Body of pancreas (tissue), 4 donors: ENCODE results near the gene TJP3. TPM values are rescaled to one million over a fixed set of nuclear protein-coding genes. Genes with fewer than 3 reads are reported as not detected.

Experiments used
- ATAC-seq: fragments of 150-250 bp; one replicate; pipeline ENCODE4 v1.9.1; 2016
- DNase-seq, 4 donors: peaks; one replicate each; pipeline ENCODE4 v3.0.0-alpha.2; 2019
- H3K27ac ChIP-seq, 4 donors: fragments of 200-600 bp; sonication (generic); 1 replicate in 3 of 4; 2 replicates in 1 of 4; pipeline versions ENCODE4 v1.5.1 to v1.6.1; 2016 to 2019; ENCODE audit warnings: mild to moderate bottlenecking in 1 of 4, mixed read lengths in 1 of 4, moderate library complexity in 1 of 4
- H3K27me3 ChIP-seq, 2 donors: fragments of 200-600 bp; sonication (generic); one replicate each; pipeline ENCODE4 v1.6.0; 2016; ENCODE audit warnings: mild to moderate bottlenecking in 1 of 2
- H3K36me3 ChIP-seq, 2 donors: fragments of 200-600 bp; sonication (generic); replicated peaks in 1 of 2; 2 replicates each; pipeline ENCODE4 v1.5.1; 2016; ENCODE audit warnings: low read depth in 2 of 2; ENCODE audit not compliant: insufficient read depth in 1 of 2
- H3K4me1 ChIP-seq: fragments of 200-600 bp; sonication (generic); one replicate; pipeline ENCODE4 v1.6.0; 2016
- H3K4me3 ChIP-seq, 2 donors: fragments of 200-600 bp; sonication (generic); 1 replicate in 1 of 2; 2 replicates in 1 of 2; pipeline ENCODE4 v1.5.1; 2016 to 2019
- H3K9me3 ChIP-seq, 3 donors: fragments of 200-600 bp; sonication (generic); 1 replicate in 2 of 3; 2 replicates in 1 of 3; pipeline ENCODE4 v1.5.1; 2016
- POLR2A ChIP-seq, 3 donors: fragments of 450-650 bp; IDR thresholded peaks; one replicate each; pipeline ENCODE4 v1.6.1; 2016; ENCODE audit warnings: antibody characterized with exemption in 3 of 3, mild to moderate bottlenecking in 2 of 3
- WGBS, 2 donors: methylation state at CpG; one replicate each; pipeline ENCODE4 v1.1.5; 2017; 5-methylcytosine and 5-hydroxymethylcytosine counted together
- intact Hi-C: fragments of 100-400 bp; cut with DNase I; formaldehyde crosslinking; loops from one replicate; pipeline ENCODE4 v1.15.1; 2023
- total RNA-seq, 2 donors: library from RNA; depleted of rRNA; stranded (reverse); fragments of >200 nt; gene quantifications; one replicate each; pipeline ENCODE4 v1.1.0, GENCODE V29; 2016
- TF ChIP-seq, protein P1 (sequence below), 7 experiments: fragments of 450-650 bp in 4 of 7; fragments of 200-600 bp in 3 of 7; sonication (generic) in 3 of 7; IDR thresholded peaks; one replicate each; pipeline ENCODE4 v1.5.1; 2016 to 2019; ENCODE audit warnings: antibody characterized with exemption in 7 of 7

The TJP3 gene
- total RNA-seq, 2 donors from 2014 or later = 15.8 to 21.4 TPM

DNA sequence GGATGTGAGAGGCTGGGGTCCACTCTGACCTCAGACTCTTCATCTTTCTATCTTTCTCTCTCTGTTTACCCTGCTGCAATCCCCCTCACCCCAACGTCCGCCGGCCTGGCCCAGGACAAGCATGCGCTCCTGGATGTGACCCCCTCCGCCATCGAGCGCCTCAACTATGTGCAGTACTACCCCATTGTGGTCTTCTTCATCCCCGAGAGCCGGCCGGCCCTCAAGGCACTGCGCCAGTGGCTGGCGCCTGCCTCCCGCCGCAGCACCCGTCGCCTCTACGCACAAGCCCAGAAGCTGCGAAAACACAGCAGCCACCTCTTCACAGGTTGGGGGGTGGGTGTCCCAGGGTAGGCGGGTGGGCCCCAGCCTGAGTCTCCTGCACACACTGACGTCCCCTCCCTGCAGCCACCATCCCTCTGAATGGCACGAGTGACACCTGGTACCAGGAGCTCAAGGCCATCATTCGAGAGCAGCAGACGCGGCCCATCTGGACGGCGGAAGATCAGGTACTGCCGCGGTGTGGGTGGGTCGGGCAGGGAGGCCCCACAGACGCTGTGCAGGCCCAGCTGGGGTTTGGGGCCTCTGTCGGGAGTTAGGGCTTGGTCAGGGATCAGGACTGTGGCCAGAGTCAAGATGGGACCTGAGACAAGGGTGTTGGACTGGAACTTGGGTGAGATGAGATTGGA is 38.3 kb downstream of the TJP3 start:
- H3K27ac ChIP-seq = no peak overlapping the region

DNA sequence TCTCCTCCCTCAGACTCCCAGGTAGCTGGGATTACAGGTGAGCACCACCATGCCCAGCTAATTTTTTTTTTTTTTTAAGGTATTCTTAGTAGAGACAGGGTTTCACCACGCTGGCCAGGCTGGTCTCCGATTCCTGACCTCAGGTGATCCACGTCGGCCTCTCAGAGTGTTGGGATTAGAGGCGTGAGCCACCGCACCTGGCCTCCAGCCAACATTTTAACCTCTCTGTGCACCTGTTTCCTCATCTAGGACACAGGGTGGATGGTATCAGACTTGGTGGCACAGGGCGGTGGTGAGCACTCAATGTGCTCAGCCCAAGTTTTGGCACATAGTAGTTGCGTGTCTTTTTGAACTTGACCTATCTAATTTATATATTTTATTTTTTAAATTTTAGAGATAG is 40.8 kb downstream of the TJP3 start:
- intact Hi-C loops = no loop called here
- no peaks in the 10 kb centered on the region for H3K9me3 ChIP-seq
- H3K36me3 ChIP-seq = peaks cover 0 to 5% of the 10 kb centered on the region in 2 donors
- no peaks in the 10 kb centered on the region for H3K4me1 ChIP-seq
- ATAC-seq = no peak
- no peak for DNase-seq
- H3K4me3 ChIP-seq = no peak overlapping the region
- H3K27ac ChIP-seq = no peak overlapping the region
- WGBS, 2 donors = 83 to 85% methylated on average over 8 of the region's 8 CpGs
- no peak for TF ChIP-seq POLR2A (IDR thresholded peaks at IDR 0.05)
- TF ChIP-seq, protein P1, sequence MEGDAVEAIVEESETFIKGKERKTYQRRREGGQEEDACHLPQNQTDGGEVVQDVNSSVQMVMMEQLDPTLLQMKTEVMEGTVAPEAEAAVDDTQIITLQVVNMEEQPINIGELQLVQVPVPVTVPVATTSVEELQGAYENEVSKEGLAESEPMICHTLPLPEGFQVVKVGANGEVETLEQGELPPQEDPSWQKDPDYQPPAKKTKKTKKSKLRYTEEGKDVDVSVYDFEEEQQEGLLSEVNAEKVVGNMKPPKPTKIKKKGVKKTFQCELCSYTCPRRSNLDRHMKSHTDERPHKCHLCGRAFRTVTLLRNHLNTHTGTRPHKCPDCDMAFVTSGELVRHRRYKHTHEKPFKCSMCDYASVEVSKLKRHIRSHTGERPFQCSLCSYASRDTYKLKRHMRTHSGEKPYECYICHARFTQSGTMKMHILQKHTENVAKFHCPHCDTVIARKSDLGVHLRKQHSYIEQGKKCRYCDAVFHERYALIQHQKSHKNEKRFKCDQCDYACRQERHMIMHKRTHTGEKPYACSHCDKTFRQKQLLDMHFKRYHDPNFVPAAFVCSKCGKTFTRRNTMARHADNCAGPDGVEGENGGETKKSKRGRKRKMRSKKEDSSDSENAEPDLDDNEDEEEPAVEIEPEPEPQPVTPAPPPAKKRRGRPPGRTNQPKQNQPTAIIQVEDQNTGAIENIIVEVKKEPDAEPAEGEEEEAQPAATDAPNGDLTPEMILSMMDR (IDR thresholded peaks at IDR 0.05) = no peak
- H3K27me3 ChIP-seq = no peaks in the 10 kb centered on the region

More for the DNA sequence above, 38.3 kb downstream of the TJP3 start:
- Histone ChIP-seq H3K4me3 (no peak overlapping the region), H3K27me3 (no peaks in the 10 kb centered on the region), H3K4me1 (no peaks in the 10 kb centered on the region), H3K36me3 (peaks cover 0 to 5% of the 10 kb centered on the region in 2 donors), H3K9me3 (no peaks in the 10 kb centered on the region)
- DNase-seq = no peak
- ATAC-seq = no peak
- intact Hi-C loops = no loop called here
- TF ChIP-seq, protein P1 (IDR thresholded peaks at IDR 0.05) = no peak
- no peak for TF ChIP-seq POLR2A (IDR thresholded peaks at IDR 0.05)
- 80% methylated on average over 25 of the region's 31 CpGs for WGBS, 2 donors

DNA sequence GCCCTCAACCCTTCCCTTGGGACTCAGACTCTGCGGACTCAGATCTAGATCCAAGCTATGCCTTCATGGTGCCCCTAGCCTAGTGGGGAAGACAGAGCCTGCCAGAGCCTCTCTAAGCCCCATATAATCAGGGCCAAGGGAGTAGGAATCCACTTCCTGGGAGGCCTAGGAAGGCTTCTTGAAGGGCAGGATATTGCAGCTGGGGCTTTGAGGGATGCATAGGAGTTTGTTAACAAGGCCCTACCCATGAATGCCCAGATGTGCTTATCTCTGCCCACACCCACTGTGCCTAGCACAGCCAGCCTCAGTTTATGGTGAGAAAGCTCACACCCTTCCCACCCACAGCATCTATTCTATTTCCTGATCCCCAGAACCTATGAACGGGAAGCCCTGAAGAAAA is 42.0 kb downstream of the TJP3 start:
- WGBS, 2 donors = 100% methylated on average over 2 of the region's 2 CpGs
- Histone ChIP-seq H3K36me3 (peaks cover 0 to 5% of the 10 kb centered on the region in 2 donors), H3K9me3 (no peaks in the 10 kb centered on the region), H3K27ac (no peak overlapping the region), H3K27me3 (no peaks in the 10 kb centered on the region), H3K4me1 (no peaks in the 10 kb centered on the region), H3K4me3 (no peak overlapping the region)
- no peak for TF ChIP-seq POLR2A (IDR thresholded peaks at IDR 0.05)
- TF ChIP-seq, protein P1 (IDR thresholded peaks at IDR 0.05) = no peak
- ATAC-seq (no peak), DNase-seq (no peak)
- intact Hi-C loops = no loop called here

DNA sequence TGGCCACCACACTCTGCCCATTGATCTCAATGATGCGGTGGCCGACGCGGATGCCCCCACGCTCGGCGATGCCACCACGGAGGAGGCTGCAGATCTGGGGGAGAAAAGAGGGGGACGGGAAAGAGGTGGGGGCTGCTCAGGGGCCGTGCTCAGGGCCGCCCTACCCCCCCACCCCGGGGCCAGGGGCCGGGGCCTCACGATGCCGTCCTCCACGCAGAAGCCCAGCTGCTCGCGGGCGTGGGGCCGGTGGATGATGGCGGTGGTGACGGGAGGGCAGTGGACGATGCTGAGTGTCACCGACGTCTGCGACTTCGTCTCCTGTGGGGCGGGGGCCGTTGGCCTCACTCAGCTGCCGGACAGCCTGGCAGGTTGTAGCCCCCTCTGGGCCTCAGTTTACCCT is 43.1 kb downstream of the TJP3 start:
- H3K27ac ChIP-seq = no peak overlapping the region
- H3K4me3 ChIP-seq = no peak overlapping the region
- TF ChIP-seq, protein P1 (IDR thresholded peaks at IDR 0.05) = no peak
- no peak for TF ChIP-seq POLR2A (IDR thresholded peaks at IDR 0.05)
- peaks cover 0 to 5% of the 10 kb centered on the region in 2 donors for H3K36me3 ChIP-seq
- WGBS, 2 donors = 96% methylated on average over 24 of the region's 30 CpGs; no CpG with 5 or more reads in 1 of the 2 donors
- DNase-seq (no peak), ATAC-seq (no peak)
- H3K27me3 ChIP-seq = no peaks in the 10 kb centered on the region
- H3K9me3 ChIP-seq = no peaks in the 10 kb centered on the region
- no peaks in the 10 kb centered on the region for H3K4me1 ChIP-seq
- intact Hi-C loops = no loop called here

DNA sequence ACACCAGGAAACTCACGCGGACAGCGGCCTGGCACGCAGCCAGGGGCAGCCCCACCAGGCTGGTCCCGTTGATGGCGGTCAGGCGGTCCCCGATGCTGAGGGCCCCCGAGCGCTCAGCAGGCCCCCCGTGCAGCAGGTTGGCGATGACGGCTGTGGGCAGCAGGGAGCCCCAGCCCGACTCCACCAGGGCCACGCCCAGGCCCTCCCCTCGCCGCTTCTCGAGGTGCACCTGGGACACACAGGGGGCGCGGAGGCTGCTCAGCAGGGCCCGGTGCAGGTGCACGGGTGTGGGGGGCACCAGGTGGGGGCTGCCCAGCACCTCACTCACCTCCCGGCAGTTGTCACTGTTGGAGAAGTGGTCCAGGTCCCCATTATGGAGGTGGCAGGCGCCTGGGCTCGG is 44.3 kb downstream of the TJP3 start:
- H3K4me1 ChIP-seq = no peaks in the 10 kb centered on the region
- intact Hi-C loops = no loop called here

More for the DNA sequence above, 44.3 kb downstream of the TJP3 start:
- Histone ChIP-seq H3K4me3 (no peak overlapping the region), H3K27ac (no peak overlapping the region), H3K9me3 (no peaks in the 10 kb centered on the region), H3K36me3 (peaks cover 0 to 5% of the 10 kb centered on the region in 2 donors), H3K27me3 (no peaks in the 10 kb centered on the region)
- WGBS, 2 donors = 70 to 94% methylated on average over 6 to 7 of the region's 25 CpGs
- ATAC-seq = no peak
- TF ChIP-seq, protein P1 (IDR thresholded peaks at IDR 0.05) = no peak
- TF ChIP-seq POLR2A (IDR thresholded peaks at IDR 0.05) = no peak
- DNase-seq = no peak
